Activated naive CD8-positive, alpha-beta T cell treated with anti-CD3 and anti-CD28 coated beads, Interleukin-2, amount 50 U/mL, for 16 hours (primary cell): ENCODE data around the gene ADD2.
"Not testable (repeated sequence)": the region's sequence is repeated elsewhere in the genome, so short reads cannot be mapped to it uniquely, and the experiment has no call there.

Experiments used
- DNase-seq: peaks from one replicate; pipeline ENCODE4 v3.0.0-alpha.2; 2020; ENCODE audit warnings: low read depth, low spot score

ADD2 gene

GRCh38 chr2:70641263-70641784 lies 126.7 kb downstream of the ADD2 start:
- DNase-seq, result no peak

- DNase-seq, result no peak
Observed at GRCh38 chr2:70639841-70640436, 128.1 kb downstream of the ADD2 start.

GRCh38 chr2:70638561-70638960 lies 129.4 kb downstream of the ADD2 start:
- no peak for DNase-seq

GRCh38 chr2:70633508-70633907 lies 134.5 kb downstream of the ADD2 start:
- no peak for DNase-seq

- no peak for DNase-seq
Observed at GRCh38 chr2:70632966-70633365, 135.0 kb downstream of the ADD2 start.

GRCh38 chr2:70632388-70632787 lies 135.6 kb downstream of the ADD2 start:
- no peak for DNase-seq

- no peak for DNase-seq
Observed at GRCh38 chr2:70630761-70631160, 137.2 kb downstream of the ADD2 start.

- DNase-seq, result no peak
Observed at GRCh38 chr2:70627211-70627898, 140.6 kb downstream of the ADD2 start.

- DNase-seq, result no peak
Observed at GRCh38 chr2:70626254-70626990, 141.6 kb downstream of the ADD2 start.

GRCh38 chr2:70621536-70621935 lies 146.5 kb downstream of the ADD2 start:
- not testable (repeated sequence) for DNase-seq

GRCh38 chr2:70620020-70620419 lies 148.0 kb downstream of the ADD2 start:
- DNase-seq, result no peak

GRCh38 chr2:70619167-70619566 lies 148.8 kb downstream of the ADD2 start:
- no peak for DNase-seq

GRCh38 chr2:70616168-70616694 lies 151.8 kb downstream of the ADD2 start:
- no peak for DNase-seq

GRCh38 chr2:70615222-70615621 lies 152.8 kb downstream of the ADD2 start:
- no peak for DNase-seq

- no peak for DNase-seq
Observed at GRCh38 chr2:70613521-70613920, 154.5 kb downstream of the ADD2 start.

- DNase-seq, result no peak
Observed at GRCh38 chr2:70612574-70612973, 155.4 kb downstream of the ADD2 start.

- no peak for DNase-seq
Observed at GRCh38 chr2:70608373-70608772, 159.6 kb downstream of the ADD2 start.

GRCh38 chr2:70607121-70607561 lies 160.9 kb downstream of the ADD2 start:
- DNase-seq, result no peak
